ENCODE results near the gene WFDC5. TPM values are rescaled to one million over a fixed set of nuclear protein-coding genes. Genes with fewer than 3 reads are reported as not detected.

The WFDC5 gene
- total and polyA plus RNA-seq, 9 of the 15 experiments (the other 6 are each of a cell fraction or from before 2014, with no cell fraction given), result not detected

DNA sequence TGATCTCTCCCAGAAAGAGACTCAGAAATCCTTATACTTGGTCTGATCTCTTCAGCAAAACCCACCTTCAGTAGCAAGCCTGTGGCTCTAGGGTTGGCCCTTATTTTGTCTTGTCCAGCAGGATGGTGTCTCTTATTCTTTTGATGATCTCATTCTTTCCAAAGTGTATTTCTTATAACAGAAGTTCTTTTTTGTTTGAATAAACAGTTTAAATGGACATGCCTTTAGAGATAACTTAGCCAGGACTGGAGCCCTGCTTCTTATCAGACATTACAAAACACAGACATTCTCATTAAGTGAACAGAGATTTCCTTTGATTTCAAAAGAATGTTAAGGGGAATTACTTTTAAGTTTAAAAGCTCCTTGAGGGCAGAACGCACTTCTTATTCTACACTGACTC is 45.7 kb downstream of the WFDC5 start (continued):
- TF ChIP-seq, protein P1, sequence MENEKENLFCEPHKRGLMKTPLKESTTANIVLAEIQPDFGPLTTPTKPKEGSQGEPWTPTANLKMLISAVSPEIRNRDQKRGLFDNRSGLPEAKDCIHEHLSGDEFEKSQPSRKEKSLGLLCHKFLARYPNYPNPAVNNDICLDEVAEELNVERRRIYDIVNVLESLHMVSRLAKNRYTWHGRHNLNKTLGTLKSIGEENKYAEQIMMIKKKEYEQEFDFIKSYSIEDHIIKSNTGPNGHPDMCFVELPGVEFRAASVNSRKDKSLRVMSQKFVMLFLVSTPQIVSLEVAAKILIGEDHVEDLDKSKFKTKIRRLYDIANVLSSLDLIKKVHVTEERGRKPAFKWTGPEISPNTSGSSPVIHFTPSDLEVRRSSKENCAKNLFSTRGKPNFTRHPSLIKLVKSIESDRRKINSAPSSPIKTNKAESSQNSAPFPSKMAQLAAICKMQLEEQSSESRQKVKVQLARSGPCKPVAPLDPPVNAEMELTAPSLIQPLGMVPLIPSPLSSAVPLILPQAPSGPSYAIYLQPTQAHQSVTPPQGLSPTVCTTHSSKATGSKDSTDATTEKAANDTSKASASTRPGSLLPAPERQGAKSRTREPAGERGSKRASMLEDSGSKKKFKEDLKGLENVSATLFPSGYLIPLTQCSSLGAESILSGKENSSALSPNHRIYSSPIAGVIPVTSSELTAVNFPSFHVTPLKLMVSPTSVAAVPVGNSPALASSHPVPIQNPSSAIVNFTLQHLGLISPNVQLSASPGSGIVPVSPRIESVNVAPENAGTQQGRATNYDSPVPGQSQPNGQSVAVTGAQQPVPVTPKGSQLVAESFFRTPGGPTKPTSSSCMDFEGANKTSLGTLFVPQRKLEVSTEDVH (IDR thresholded peaks at IDR 0.05; ENCODE audit: low read depth, partially characterized antibody), result no peak
- TF ChIP-seq, protein P2, sequence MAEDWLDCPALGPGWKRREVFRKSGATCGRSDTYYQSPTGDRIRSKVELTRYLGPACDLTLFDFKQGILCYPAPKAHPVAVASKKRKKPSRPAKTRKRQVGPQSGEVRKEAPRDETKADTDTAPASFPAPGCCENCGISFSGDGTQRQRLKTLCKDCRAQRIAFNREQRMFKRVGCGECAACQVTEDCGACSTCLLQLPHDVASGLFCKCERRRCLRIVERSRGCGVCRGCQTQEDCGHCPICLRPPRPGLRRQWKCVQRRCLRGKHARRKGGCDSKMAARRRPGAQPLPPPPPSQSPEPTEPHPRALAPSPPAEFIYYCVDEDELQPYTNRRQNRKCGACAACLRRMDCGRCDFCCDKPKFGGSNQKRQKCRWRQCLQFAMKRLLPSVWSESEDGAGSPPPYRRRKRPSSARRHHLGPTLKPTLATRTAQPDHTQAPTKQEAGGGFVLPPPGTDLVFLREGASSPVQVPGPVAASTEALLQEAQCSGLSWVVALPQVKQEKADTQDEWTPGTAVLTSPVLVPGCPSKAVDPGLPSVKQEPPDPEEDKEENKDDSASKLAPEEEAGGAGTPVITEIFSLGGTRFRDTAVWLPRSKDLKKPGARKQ (CRISPR knock-in tag; IDR thresholded peaks at IDR 0.05), result no peak
- no peak for TF ChIP-seq ZNF584 (CRISPR knock-in tag; IDR thresholded peaks at IDR 0.05; ENCODE audit: low read depth)
- TF ChIP-seq SREBF1 (IDR thresholded peaks at IDR 0.05; ENCODE audit: borderline replicate concordance, low read depth, low read length), result no peak
- TF ChIP-seq, protein P3, sequence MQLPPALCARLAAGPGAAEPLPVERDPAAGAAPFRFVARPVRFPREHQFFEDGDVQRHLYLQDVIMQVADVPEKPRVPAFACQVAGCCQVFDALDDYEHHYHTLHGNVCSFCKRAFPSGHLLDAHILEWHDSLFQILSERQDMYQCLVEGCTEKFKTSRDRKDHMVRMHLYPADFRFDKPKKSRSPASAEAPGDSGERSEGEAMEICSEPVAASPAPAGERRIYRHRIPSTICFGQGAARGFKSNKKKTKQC (CRISPR knock-in tag; IDR thresholded peaks at IDR 0.05), result no peak
- no peak for TF ChIP-seq BMI1 (IDR thresholded peaks at IDR 0.05; ENCODE audit: low read length)
- TF ChIP-seq NCOA2 (IDR thresholded peaks at IDR 0.05; ENCODE audit: partially characterized antibody in 2 of 2), result no peak
- TF ChIP-seq ZNF212 (CRISPR knock-in tag; IDR thresholded peaks at IDR 0.05), result no peak
- TF ChIP-seq, protein P4, sequence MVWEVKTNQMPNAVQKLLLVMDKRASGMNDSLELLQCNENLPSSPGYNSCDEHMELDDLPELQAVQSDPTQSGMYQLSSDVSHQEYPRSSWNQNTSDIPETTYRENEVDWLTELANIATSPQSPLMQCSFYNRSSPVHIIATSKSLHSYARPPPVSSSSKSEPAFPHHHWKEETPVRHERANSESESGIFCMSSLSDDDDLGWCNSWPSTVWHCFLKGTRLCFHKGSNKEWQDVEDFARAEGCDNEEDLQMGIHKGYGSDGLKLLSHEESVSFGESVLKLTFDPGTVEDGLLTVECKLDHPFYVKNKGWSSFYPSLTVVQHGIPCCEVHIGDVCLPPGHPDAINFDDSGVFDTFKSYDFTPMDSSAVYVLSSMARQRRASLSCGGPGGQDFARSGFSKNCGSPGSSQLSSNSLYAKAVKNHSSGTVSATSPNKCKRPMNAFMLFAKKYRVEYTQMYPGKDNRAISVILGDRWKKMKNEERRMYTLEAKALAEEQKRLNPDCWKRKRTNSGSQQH (CRISPR knock-in tag; IDR thresholded peaks at IDR 0.05), result no peak
- TF ChIP-seq MCM2 (IDR thresholded peaks at IDR 0.05; ENCODE audit: low read depth), result no peak
- TF ChIP-seq TRIM28 (IDR thresholded peaks at IDR 0.05), result no peak
- no peak for TF ChIP-seq C11orf30 (IDR thresholded peaks at IDR 0.05; ENCODE audit: low read depth)
- TF ChIP-seq HNRNPH1 (optimal IDR thresholded peaks at IDR 0.05; ENCODE audit: low read depth, low read length), result no peak
- TF ChIP-seq ZNF274 (IDR thresholded peaks at IDR 0.05; ENCODE audit: borderline replicate concordance, low read depth, low read length), result no peak
- no peak for TF ChIP-seq BCOR (IDR thresholded peaks at IDR 0.05)
- no peak for TF ChIP-seq TCFL5 (CRISPR knock-in tag; conservative IDR thresholded peaks at IDR 0.05)
- TF ChIP-seq, protein P5, sequence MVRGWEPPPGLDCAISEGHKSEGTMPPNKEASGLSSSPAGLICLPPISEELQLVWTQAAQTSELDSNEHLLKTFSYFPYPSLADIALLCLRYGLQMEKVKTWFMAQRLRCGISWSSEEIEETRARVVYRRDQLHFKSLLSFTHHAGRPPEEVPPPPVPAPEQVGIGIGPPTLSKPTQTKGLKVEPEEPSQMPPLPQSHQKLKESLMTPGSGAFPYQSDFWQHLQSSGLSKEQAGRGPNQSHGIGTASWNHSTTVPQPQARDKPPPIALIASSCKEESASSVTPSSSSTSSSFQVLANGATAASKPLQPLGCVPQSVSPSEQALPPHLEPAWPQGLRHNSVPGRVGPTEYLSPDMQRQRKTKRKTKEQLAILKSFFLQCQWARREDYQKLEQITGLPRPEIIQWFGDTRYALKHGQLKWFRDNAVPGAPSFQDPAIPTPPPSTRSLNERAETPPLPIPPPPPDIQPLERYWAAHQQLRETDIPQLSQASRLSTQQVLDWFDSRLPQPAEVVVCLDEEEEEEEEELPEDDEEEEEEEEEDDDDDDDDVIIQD (CRISPR knock-in tag; IDR thresholded peaks at IDR 0.05), result no peak
- TF ChIP-seq ZNF165 (CRISPR knock-in tag; IDR thresholded peaks at IDR 0.05; ENCODE audit: borderline replicate concordance), result no peak
- 0 out of 2 replicates have a peak, but pooled peaks have one; percentile 60 for TF ChIP-seq SOX6 (IDR thresholded peaks at IDR 0.05)
- no peak for TF ChIP-seq ZNF507 (tag; conservative IDR thresholded peaks at IDR 0.05)

Measured in K562 (cell line).